Left renal pelvis (tissue), 4 donors: ENCODE data around the gene NSG2. TPM values are rescaled to one million over a fixed set of nuclear protein-coding genes. Genes with fewer than 3 reads are reported as not detected.

Experiments
- DNase-seq, 4 donors: peaks; one replicate each; pipeline ENCODE4 v3.0.0-alpha.2; 2013; ENCODE audit warnings: low read depth in 4 of 4, low spot score in 3 of 4
- polyA plus RNA-seq, 4 donors: library from polyadenylated mRNA; unstranded; fragments of 120-200 nt; gene quantifications; one replicate each; pipeline ENCODE4 v1.2.1, GENCODE V29; 2013; ENCODE audit not compliant: insufficient read length in 4 of 4

NSG2 gene
- polyA plus RNA-seq, 4 donors, result 0.21 to 1.8 (median 0.75) TPM

DNA sequence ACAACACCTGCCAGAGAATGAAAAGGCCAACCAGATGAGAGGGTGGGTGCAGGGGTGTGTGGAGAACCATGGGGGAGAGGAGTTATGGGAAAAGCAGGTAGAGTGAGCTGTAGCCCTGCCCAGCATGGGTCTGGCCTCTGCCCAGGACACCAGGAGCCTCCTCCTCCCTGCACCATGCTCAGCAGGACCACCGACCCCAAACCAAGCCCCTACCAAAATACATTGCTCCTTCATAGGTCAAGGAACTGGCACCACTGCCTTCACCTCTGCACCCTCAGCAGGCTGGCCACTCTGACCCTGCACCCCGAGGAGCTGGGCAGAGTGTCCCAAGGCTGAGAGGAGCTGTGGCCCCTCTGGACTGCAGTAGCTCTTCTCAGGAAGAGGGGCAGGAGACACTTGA lies 102.0 kb downstream of the NSG2 start:
- DNase-seq, result no peak

DNA sequence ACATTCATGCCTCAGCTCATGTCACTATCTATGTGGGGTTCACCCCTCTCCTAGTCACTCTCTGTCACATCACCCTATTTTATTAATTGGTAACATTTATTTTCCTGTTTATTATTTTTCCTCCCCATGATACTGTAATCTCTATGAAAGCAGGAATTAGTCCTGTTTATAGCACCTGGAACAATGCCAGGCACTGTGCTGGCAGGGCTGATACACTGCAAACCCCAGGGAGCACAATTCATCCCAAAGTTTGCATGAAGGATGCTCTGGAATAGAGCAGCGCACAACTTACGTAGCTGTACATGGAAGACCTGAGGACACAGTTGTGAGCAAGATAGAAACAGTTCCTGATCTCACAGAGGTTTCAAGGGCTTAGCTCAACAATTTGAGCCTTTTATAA lies 103.2 kb downstream of the NSG2 start:
- no peak for DNase-seq

DNA sequence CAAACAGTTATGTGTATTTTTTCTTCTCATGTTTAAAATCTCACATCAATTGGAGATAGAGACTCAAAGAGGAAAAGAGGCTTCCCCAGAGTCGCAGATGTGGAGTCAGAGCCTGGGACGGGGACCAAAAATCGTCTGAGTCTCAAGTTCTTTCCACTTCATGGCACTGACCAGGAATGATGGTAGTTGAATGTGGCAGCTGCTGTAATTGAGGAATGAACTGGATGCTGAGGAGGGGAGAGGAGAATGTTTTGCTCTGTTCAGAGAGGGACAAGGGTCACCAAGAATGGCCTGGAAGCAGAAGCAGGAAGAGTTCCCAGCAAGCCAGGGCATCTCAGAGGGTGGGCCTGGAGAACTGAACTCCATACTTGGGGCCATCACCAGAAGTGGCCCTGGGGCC lies 103.9 kb downstream of the NSG2 start:
- no peak for DNase-seq

DNA sequence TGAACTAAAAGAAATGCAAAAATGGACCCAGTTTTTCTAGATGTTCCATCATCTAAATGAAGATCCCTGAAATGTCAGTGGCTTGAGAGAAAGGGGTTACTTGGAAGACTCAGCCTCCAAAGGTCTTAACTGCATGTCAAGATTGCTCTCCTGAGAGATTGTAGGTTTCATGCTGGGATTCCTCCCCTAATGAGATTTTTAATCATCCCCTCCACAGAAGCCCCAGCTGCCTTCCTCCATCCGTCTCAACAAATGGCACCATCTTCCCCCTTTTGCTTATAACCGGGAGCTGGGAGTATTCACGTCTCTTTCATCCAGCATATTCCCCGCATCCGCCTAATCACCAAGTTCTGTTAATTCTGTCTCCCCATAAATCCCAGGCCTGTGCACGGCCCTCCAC lies 104.5 kb downstream of the NSG2 start:
- no peak for DNase-seq

DNA sequence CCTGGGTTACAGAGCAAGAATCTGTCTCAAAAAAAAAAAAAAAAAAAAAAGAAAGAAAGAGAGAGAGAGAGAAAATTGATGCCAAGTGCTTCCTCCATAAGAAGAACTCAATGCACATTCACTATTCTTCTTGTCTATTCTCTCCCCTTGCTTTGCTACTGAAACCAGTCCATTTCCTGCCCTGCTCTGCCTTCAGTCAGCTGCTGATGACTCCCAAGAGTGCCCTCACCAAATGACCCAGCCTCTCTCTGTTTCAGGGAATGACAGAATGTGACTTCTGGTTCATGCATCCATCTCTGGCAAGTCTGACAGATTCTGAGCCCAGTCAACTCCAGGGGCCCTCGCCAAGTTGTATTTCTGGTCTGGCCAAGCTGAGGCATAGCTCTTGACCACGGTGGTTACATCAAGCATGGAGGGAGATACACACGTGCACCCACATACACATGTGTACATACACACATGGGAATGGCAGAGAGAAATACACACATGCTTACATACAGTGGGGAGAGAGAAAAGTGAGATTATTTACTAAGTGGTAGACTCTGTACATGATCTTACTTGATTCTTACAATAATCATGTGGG lies 106.2 kb downstream of the NSG2 start:
- no peak for DNase-seq

DNA sequence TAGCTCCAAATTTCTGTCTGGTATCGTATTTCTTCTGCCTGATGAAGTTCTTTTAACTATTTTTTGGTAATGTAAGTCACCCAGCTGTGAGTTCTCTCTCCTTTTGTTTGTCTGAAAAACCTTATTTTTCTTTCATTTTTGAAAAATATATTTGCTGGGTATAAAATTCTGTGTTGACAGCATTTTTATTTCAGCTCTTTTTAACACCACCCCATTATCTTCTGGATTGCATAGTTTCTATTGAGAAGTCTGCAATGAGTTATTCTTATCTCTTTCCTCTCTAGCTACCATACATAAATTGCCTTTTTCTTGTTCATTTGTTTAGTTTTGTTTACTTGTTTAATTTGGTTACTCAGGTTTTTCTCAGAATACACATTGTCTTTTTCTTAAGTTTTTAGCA lies 109.1 kb downstream of the NSG2 start:
- DNase-seq, result no peak

DNA sequence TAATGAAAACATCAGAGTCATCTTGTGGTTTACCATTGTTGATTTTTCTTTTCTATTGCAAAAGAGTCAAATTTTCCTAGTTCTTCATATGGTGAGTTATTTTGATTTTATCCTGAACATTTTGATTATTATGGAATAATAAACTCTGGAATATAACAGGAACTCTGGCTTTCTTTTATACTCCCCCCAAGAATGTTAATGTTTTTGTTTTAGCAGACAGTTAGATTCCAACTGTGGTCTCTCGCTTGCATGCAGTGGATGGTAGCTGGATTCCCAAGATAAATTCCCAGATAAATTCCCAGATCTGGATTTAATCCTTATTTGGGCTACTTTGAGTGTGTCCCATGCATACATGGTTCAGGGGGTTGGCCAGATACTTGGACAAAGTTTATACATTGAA lies 109.8 kb downstream of the NSG2 start:
- no peak for DNase-seq

DNA sequence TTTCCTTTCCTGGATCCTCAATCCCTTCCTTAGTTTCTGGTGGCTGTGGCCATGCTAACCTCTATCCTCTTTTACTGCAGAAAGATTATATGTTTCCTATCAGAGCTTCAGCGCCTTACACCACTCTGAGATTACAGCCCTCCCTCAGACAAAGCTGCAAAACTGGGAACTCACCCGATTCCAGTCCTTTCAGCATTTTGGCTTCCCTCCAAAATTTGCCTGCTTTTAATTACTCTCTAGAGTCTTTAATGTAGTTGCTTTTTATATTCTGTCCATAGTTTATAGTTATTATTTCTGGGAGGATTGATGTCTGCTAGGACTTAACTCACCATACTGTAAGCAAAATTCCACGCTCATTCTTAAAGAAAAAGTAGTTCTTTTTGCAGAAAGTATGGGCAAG lies 110.2 kb downstream of the NSG2 start:
- no peak for DNase-seq

DNA sequence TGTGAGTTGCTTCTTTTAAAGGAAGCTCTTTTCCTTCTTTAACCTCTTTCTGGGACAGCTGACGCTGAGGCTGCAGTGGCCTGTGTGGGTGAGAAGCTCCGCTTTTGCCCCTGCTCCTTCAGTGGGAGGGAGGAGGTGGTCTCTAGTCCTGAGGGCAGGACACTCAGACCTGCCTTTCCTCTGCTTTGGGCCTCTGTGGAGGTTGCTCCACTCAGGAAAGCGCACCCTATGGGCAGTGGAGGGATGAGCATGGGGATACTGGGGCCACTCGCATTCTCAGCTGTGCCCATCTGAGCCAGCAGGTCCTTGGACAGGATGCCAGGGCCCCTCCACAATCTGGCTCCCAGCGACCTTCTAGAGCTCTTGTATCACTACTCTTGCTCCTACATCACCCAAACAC lies 111.5 kb downstream of the NSG2 start:
- no peak for DNase-seq

Other genes with a start within 250 kb of the NSG2 start
- gene CPEB4, start 157.4 kb upstream of the NSG2 start, polyA plus RNA-seq, result 10 to 100 TPM in 3 of 4 donors, 1 to 10 TPM in 1; 9.8 to 40.2 (median 36.8) TPM
- under 1 TPM in 3 of 4 donors, not detected in 1; 0.09 to 0.27 (median 0.20) TPM for gene C5orf47, start 56.5 kb upstream of the NSG2 start, polyA plus RNA-seq